PC-9 (cell line): ENCODE data around the gene PCDHA12. TPM values are rescaled to one million over a fixed set of nuclear protein-coding genes. Genes with fewer than 3 reads are reported as not detected.

Experiments
- BruUV-seq: library from RNA; stranded (reverse); fragments of 400-500 nt; replicated peaks from 2 replicates; lab custom pipeline; 2021; lab: Mats Ljungman, UMichigan
- CTCF ChIA-PET: fragments of 300-600 bp; sonication (Branson Sonifier 250); formaldehyde crosslinking; loops from one replicate; lab custom pipeline; 2022; ENCODE audit warnings: antibody characterized with exemption; lab: Charles Lee
- POLR2A ChIA-PET: fragments of 300-600 bp; sonication (Branson Sonifier 250); formaldehyde crosslinking; loops from one replicate; lab custom pipeline; 2022; ENCODE audit warnings: antibody characterized with exemption; ENCODE audit not compliant: unreplicated experiment; lab: Charles Lee
- DNase-seq, 2 experiments: peaks; one replicate each; pipeline versions ENCODE4 v3.0.0 to v3.0.0-alpha.2; 2015 to 2022; ENCODE audit warnings: mixed read lengths in 1 of 2
- H2AFZ ChIP-seq: fragments of 200-600 bp; sonication (generic); 2 replicates; pipeline ENCODE4 v1.8.1; 2017; ENCODE audit warnings: antibody characterized with exemption
- H3F3A ChIP-seq: fragments of 200-600 bp; sonication (generic); 2 replicates; pipeline ENCODE4 v1.8.1; 2017; ENCODE audit warnings: antibody characterized with exemption, mild to moderate bottlenecking, low read depth; ENCODE audit not compliant: insufficient read depth
- H3K27ac ChIP-seq: fragments of 200-600 bp; sonication (generic); 2 replicates; pipeline ENCODE4 v1.6.1; 2016; ENCODE audit warnings: mixed run types
- H3K27me3 ChIP-seq: fragments of 200-600 bp; sonication (generic); 2 replicates; pipeline ENCODE4 v1.6.1; 2016; ENCODE audit warnings: low read depth, mixed run types; ENCODE audit not compliant: insufficient read depth
- H3K36me3 ChIP-seq: fragments of 200-600 bp; sonication (generic); 2 replicates; pipeline ENCODE4 v1.6.1; 2016; ENCODE audit warnings: low read depth, mixed run types
- H3K4me1 ChIP-seq: fragments of 200-600 bp; sonication (generic); replicated peaks from 2 replicates; pipeline ENCODE4 v1.6.1; 2016; ENCODE audit warnings: mixed run types; ENCODE audit not compliant: insufficient read depth
- H3K4me2 ChIP-seq: fragments of 200-600 bp; sonication (generic); 2 replicates; pipeline ENCODE4 v1.6.1; 2017; ENCODE audit warnings: mixed run types
- H3K4me3 ChIP-seq: fragments of 200-600 bp; sonication (generic); 2 replicates; pipeline ENCODE4 v1.6.1; 2016; ENCODE audit warnings: mixed run types
- H3K79me2 ChIP-seq: fragments of 200-600 bp; sonication (generic); 2 replicates; pipeline ENCODE4 v1.6.1; 2017; ENCODE audit warnings: low read depth, mixed run types
- H3K9me2 ChIP-seq: fragments of 200-600 bp; sonication (generic); 2 replicates; pipeline ENCODE4 v1.8.1; 2017; ENCODE audit warnings: mild to moderate bottlenecking; ENCODE audit not compliant: insufficient read depth
- H3K9me3 ChIP-seq: fragments of 200-600 bp; sonication (generic); 2 replicates; pipeline ENCODE4 v1.8.1; 2016; ENCODE audit warnings: low read depth; ENCODE audit not compliant: insufficient read depth
- H4K20me1 ChIP-seq: fragments of 200-600 bp; sonication (generic); 2 replicates; pipeline ENCODE4 v1.8.1; 2017; ENCODE audit not compliant: insufficient read depth
- EZH2 ChIP-seq: fragments of 200-600 bp; sonication (generic); IDR thresholded peaks from 2 replicates; pipeline ENCODE4 v1.8.0; 2017; ENCODE audit warnings: antibody characterized with exemption, low read depth
- intact Hi-C: fragments of 100-400 bp; cut with micrococcal nuclease; formaldehyde crosslinking; loops from one replicate; pipeline ENCODE4 v1.10.0; 2022; ENCODE audit not compliant: unreplicated experiment
- total RNA-seq: library from RNA; stranded (reverse); gene quantifications from 2 replicates; pipeline ENCODE4 v1.2.3, GENCODE V29; 2021
- TF ChIP-seq, protein P1 (sequence below): fragments of 200-600 bp; sonication (generic); conservative IDR thresholded peaks from 2 replicates; pipeline ENCODE4 v1.6.1; 2017; ENCODE audit warnings: mixed run types, antibody characterized with exemption, mild to moderate bottlenecking, moderate library complexity

Gene PCDHA12
- total RNA-seq, 1 experiment from 2014 or later: not detected

GRCh38 chr5:140925806-140926442 is 50.8 kb downstream of the PCDHA12 start, which contains the start of gene PCDHAC1:
Gene PCDHAC1, plus strand, starts transcription at chr5:140926299. Its CDS starts 594 bp downstream, at chr5:140926893.
- H3K4me1 ChIP-seq: no peaks in the 10 kb centered on the region
- no peak within 1 kb of the TSS for H3K27ac ChIP-seq
- DNase-seq: no peak
- no TSS peak for BruUV-seq
- no peaks in the 10 kb centered on the region for H3F3A ChIP-seq
- peak within 1 kb of the TSS; percentile 67 for H2AFZ ChIP-seq
- H3K9me2 ChIP-seq: no peaks in the 10 kb centered on the region
- no peaks in the 10 kb centered on the region for H3K79me2 ChIP-seq
- ChIA-PET POLR2A (interaction anchor here (0.6 kb wide), 1 partner anchor 78 kb away, joined by 5 read pairs; no protein-coding TSS in a partner anchor), CTCF (interaction anchor here (1.3 to 2.4 kb wide), 4 partner anchors 75 to 115 kb away, joined by 3 to 26 read pairs (median 3); no protein-coding TSS in a partner anchor)
- no peaks in the 10 kb centered on the region for H3K9me3 ChIP-seq
- TF ChIP-seq, protein P1, sequence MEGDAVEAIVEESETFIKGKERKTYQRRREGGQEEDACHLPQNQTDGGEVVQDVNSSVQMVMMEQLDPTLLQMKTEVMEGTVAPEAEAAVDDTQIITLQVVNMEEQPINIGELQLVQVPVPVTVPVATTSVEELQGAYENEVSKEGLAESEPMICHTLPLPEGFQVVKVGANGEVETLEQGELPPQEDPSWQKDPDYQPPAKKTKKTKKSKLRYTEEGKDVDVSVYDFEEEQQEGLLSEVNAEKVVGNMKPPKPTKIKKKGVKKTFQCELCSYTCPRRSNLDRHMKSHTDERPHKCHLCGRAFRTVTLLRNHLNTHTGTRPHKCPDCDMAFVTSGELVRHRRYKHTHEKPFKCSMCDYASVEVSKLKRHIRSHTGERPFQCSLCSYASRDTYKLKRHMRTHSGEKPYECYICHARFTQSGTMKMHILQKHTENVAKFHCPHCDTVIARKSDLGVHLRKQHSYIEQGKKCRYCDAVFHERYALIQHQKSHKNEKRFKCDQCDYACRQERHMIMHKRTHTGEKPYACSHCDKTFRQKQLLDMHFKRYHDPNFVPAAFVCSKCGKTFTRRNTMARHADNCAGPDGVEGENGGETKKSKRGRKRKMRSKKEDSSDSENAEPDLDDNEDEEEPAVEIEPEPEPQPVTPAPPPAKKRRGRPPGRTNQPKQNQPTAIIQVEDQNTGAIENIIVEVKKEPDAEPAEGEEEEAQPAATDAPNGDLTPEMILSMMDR: no peak
- TF ChIP-seq EZH2: no peak
- H4K20me1 ChIP-seq: no peaks in the 10 kb centered on the region
- no peaks in the 10 kb centered on the region for H3K27me3 ChIP-seq
- H3K4me2 ChIP-seq: peak within 1 kb of the TSS; percentile 63
- no peaks in the 10 kb centered on the region for H3K36me3 ChIP-seq
- peak within 1 kb of the TSS; percentile 35; the same call in 1 of the 2 replicates for H3K4me3 ChIP-seq
- intact Hi-C loops: loop anchor here (1.0 to 5.0 kb wide), 3 partner anchors 57 to 114 kb away; partner anchors contain the start of gene PCDHA11

GRCh38 chr5:140926443-140927227 is 51.5 kb downstream of the PCDHA12 start:
- H3K36me3 ChIP-seq: no peaks in the 10 kb centered on the region
- H3K4me1 ChIP-seq: no peaks in the 10 kb centered on the region
- H3K4me3 ChIP-seq: peak overlapping the region; percentile 35; the same call in 1 of the 2 replicates
- no peak overlapping the region for H3K27ac ChIP-seq
- TF ChIP-seq EZH2: no peak
- TF ChIP-seq, protein P1: peak; percentile 62
- intact Hi-C loops: loop anchor here (1.0 to 5.0 kb wide), 3 partner anchors 58 to 114 kb away; partner anchors contain the start of gene PCDHA11
- DNase-seq: peak; percentile 49 to 88
- H3K9me2 ChIP-seq: no peaks in the 10 kb centered on the region
- BruUV-seq: no TSS peak
- peak overlapping the region; percentile 63 for H3K4me2 ChIP-seq
- H2AFZ ChIP-seq: peak overlapping the region; percentile 67
- no peaks in the 10 kb centered on the region for H3F3A ChIP-seq
- no peaks in the 10 kb centered on the region for H4K20me1 ChIP-seq
- POLR2A ChIA-PET: interaction anchor here (0.6 kb wide), 1 partner anchor 77 kb away, joined by 5 read pairs; no protein-coding TSS in a partner anchor
- H3K27me3 ChIP-seq: no peaks in the 10 kb centered on the region
- CTCF ChIA-PET: interaction anchor here (0.6 to 2.4 kb wide), 5 partner anchors 11 to 115 kb away, joined by 3 to 26 read pairs (median 3); no protein-coding TSS in a partner anchor
- no peaks in the 10 kb centered on the region for H3K79me2 ChIP-seq
- no peaks in the 10 kb centered on the region for H3K9me3 ChIP-seq

- peak overlapping the region; percentile 35; the same call in 1 of the 2 replicates for H3K4me3 ChIP-seq
These were observed 52.1 kb downstream of the PCDHA12 start for GRCh38 chr5:140927228-140927573.

More at GRCh38 chr5:140927228-140927573, 52.1 kb downstream of the PCDHA12 start:
- ChIA-PET POLR2A (no interaction called here), CTCF (interaction anchor here (0.6 to 2.4 kb wide), 3 partner anchors 10 to 113 kb away, joined by 3 to 26 read pairs (median 4); no protein-coding TSS in a partner anchor)
- H2AFZ ChIP-seq: peak overlapping the region; percentile 67; the same call in 1 of the 2 replicates
- H3K4me1 ChIP-seq: no peaks in the 10 kb centered on the region
- H3F3A ChIP-seq: no peaks in the 10 kb centered on the region
- no peak for DNase-seq
- no peaks in the 10 kb centered on the region for H3K9me3 ChIP-seq
- H3K27me3 ChIP-seq: no peaks in the 10 kb centered on the region
- TF ChIP-seq, protein P1: no peak
- no peak for TF ChIP-seq EZH2
- H4K20me1 ChIP-seq: no peaks in the 10 kb centered on the region
- no peaks in the 10 kb centered on the region for H3K79me2 ChIP-seq
- peak overlapping the region; percentile 63 for H3K4me2 ChIP-seq
- no peak overlapping the region for H3K27ac ChIP-seq
- H3K9me2 ChIP-seq: no peaks in the 10 kb centered on the region
- intact Hi-C loops: loop anchor here (2.0 to 5.0 kb wide), 2 partner anchors 58 to 60 kb away; partner anchors contain the start of gene PCDHA11
- no TSS peak for BruUV-seq
- H3K36me3 ChIP-seq: no peaks in the 10 kb centered on the region
